ENCODE results near the gene CRTC1.

Gene CRTC1

GRCh38 chr19:18776288-18776594 is 92.8 kb downstream of the CRTC1 start:
- DNase-seq (ENCODE audit: low spot score): no peak
- TF ChIP-seq CTCF (IDR thresholded peaks at IDR 0.05; ENCODE audit: extremely low read depth, missing control alignments): no peak

GRCh38 chr19:18776736-18777135 is 93.3 kb downstream of the CRTC1 start:
- DNase-seq (ENCODE audit: low spot score): no peak
- TF ChIP-seq CTCF (IDR thresholded peaks at IDR 0.05; ENCODE audit: extremely low read depth, missing control alignments): no peak

GRCh38 chr19:18777301-18778075 is 94.0 kb downstream of the CRTC1 start:
- no peak for DNase-seq (ENCODE audit: low spot score)
- no peak for TF ChIP-seq CTCF (IDR thresholded peaks at IDR 0.05; ENCODE audit: extremely low read depth, missing control alignments)

GRCh38 chr19:18778076-18778389 is 94.6 kb downstream of the CRTC1 start:
- DNase-seq (ENCODE audit: low spot score): peak; percentile 61
- TF ChIP-seq CTCF (IDR thresholded peaks at IDR 0.05; ENCODE audit: extremely low read depth, missing control alignments): no peak

GRCh38 chr19:18778826-18779495 is 95.5 kb downstream of the CRTC1 start:
- no peak for TF ChIP-seq CTCF (IDR thresholded peaks at IDR 0.05; ENCODE audit: extremely low read depth, missing control alignments)
- no peak for DNase-seq (ENCODE audit: low spot score)

- no peak for TF ChIP-seq CTCF (IDR thresholded peaks at IDR 0.05; ENCODE audit: extremely low read depth, missing control alignments)
- DNase-seq (ENCODE audit: low spot score): no peak
These were observed 96.6 kb downstream of the CRTC1 start for GRCh38 chr19:18780081-18780480.

GRCh38 chr19:18780631-18781030 is 97.2 kb downstream of the CRTC1 start:
- DNase-seq (ENCODE audit: low spot score): peak; percentile 47
- TF ChIP-seq CTCF (IDR thresholded peaks at IDR 0.05; ENCODE audit: extremely low read depth, missing control alignments): no peak

Measured in GM20000 (cell line).